Hindlimb muscle (tissue), 1 donor: Measurements from ENCODE around the gene ADAMTS2. TPM values are rescaled to one million over a fixed set of nuclear protein-coding genes. Genes with fewer than 3 reads are reported as not detected.

ENCODE experiments used
- DNase-seq: peaks from one replicate; pipeline ENCODE4 v3.0.0-alpha.2; 2013
- polyA plus RNA-seq: library from polyadenylated mRNA; unstranded; fragments of 120-200 nt; gene quantifications from one replicate; pipeline ENCODE4 v1.2.1, GENCODE V29; 2013; ENCODE audit not compliant: insufficient read length

Gene ADAMTS2
- polyA plus RNA-seq, 1 donor = 29.7 TPM

- DNase-seq = no peak
Measured at GRCh38 chr5:179154346-179154990, 190.8 kb downstream of the ADAMTS2 start.

GRCh38 chr5:179153921-179154345, 191.3 kb downstream of the ADAMTS2 start:
- DNase-seq = no peak

DNA sequence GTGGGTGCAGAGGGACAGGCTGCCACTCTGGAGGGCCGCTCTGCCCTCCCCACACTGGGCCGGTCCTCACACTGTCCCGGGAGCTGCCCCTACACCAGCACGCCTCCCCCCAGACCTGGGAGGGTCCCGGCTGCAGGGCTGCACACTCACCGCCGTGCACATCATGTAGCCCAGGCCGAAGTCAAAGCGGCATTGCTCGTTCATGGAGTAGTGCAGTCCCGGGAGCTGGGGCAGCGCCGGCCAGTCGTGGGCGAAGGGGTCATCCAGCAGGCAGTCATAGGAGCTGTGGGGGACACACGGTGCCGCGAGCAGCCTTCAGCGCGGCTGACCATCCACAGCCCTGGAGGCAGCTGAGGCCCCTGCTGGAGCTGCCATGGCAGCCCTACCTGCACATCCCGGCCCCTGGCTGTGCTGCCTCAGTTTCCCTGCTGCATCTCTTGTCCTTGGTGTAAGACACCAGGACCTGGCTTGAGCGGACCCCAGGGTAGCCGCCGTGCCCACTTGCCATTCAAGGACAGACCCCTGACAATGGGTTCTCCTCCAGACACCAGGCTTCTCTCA, 191.8 kb downstream of the ADAMTS2 start:
- DNase-seq = no peak

GRCh38 chr5:179152941-179153340, 192.3 kb downstream of the ADAMTS2 start:
- DNase-seq = no peak

DNA sequence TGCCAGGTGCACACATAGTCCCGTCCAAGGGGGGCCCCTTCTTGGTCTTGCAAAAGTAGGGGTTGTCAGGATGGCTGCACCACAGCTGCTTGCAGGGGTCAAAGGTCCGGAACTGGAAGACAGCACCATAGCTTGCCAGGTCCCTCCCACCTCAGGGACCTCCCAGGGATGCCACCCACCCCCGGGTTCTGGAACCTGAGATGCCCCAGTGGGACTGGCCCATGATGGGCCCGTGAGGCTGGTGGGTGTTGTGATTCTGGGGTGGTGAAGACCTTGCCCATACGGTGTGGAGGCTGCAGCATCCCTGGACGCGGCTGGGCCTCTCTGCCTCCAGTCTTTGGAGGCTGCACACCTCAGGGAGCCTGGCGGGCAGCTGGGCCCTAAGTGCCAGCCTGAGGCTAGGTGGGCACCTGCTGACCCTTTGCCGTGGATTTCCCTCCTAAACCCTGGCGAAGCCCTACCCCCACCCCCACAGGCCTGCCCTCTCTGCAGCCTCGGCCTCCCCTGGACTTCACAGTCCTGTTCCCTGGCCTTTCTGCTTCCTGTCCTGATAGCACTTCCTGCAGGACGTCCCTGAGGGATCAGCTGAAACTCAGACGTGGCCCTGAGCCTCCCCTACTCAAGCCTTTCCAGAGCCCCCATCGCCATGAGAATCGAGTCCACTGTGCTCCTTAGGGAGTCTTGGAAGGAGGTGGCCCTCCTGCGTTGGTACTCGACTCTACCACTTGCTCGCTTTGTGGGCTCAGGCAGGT, 192.9 kb downstream of the ADAMTS2 start:
- DNase-seq = no peak

GRCh38 chr5:179151286-179152118, 193.8 kb downstream of the ADAMTS2 start:
- DNase-seq = no peak

GRCh38 chr5:179150011-179150410, 195.2 kb downstream of the ADAMTS2 start:
- DNase-seq = no peak

DNA sequence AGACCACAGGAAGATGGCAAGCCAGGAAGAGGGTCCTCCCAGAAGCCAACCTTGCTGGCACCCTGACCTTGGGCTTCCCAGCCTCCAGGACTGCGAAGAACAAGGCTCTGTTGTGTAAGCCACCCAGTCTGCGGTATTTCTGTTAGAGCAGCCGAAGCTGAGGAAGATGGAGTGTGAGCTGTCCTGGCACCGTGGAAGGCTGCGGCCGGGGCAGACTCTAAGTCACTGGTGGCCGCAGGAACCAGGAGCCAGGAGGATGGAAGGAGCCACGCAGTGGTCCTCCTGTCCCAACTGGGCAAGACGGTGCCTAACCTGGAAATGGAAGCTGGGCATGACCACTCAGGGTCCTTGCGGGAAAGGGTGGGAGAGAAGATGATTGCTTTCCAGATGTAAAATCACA, 196.0 kb downstream of the ADAMTS2 start:
- no peak for DNase-seq

GRCh38 chr5:179148703-179149170, 196.5 kb downstream of the ADAMTS2 start:
- DNase-seq = no peak

GRCh38 chr5:179147991-179148702, 197.1 kb downstream of the ADAMTS2 start:
- DNase-seq = no peak

DNA sequence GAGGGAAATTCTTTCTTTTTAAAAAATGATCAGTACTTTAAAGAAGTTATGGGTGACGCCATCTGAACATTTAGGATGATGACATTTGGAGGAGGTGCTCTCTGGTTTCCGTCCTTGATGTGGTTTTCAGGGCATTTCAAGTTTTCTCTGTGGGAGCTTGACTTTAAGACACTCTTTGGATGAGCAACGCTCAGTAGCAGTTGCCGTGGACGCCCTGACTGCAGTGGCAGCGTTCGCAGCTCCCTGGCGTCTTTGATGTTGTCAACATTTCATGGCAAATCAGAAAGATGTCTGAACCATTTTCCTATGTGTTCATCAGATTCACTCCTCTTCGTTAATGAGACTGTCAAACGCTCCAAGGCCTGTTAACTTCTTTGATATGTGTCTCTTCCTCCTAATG, 199.0 kb downstream of the ADAMTS2 start:
- no peak for DNase-seq

- no peak for DNase-seq
Measured at GRCh38 chr5:179143446-179143845, 201.8 kb downstream of the ADAMTS2 start.

GRCh38 chr5:179142434-179143198, 202.6 kb downstream of the ADAMTS2 start:
- no peak for DNase-seq

- DNase-seq = no peak
Measured at GRCh38 chr5:179141867-179142266, 203.4 kb downstream of the ADAMTS2 start.

- DNase-seq = no peak
Measured at GRCh38 chr5:179140293-179140692, 205.0 kb downstream of the ADAMTS2 start.

DNA sequence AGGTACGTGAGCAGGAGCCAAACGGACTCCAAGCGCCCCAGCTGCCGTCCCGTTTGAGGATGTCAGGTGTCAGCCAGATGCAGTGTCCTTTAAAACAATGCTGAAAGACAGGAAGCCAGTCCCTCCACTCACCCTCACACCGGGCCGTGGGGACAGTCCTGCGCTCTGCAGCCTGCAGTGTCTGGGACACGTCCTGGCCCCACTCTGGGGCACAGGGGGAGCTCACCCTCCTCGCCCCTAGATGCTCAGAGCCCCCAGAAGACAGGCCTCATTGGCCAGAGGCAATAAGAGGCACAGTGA, 205.4 kb downstream of the ADAMTS2 start:
- DNase-seq = no peak

DNA sequence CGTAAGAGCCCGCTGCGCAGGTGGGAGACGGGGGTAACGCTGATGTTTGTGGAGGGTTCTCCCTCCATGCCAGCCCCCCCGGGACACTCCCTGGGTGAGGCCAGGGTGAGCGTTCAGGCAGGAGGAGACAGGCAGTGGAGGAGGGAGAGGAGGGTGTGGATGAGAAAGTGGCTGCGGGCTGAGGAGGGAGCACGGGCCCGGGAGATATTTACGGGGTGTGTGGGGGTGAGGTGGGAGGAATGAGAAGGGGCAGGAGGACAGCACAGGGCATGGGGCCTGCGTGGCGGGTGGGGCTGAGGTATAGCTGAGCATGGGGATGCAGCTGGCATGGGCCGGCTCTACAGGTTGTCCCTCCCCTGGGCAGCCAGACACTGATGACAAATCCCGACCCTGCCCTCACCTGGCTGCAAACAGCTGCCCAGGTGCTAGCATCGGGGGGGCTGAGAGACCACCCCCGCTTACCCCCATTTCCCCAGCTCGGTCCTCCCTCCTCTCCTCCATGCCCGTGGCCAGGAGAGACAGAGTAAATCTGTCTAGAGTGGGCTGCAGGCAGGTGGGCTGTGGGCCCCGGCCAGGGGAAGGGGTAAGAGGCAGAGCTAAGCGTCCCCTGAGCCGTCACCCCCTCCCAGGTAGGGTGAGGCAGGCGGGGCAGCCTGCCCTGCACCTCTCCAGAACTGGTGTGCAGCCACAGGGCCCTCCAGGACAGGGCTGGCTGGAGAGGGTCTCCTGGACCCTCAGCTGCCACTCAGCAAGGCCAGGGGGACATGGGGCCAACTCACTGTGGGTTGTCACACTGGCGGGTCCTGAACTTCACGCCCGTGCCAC, 205.9 kb downstream of the ADAMTS2 start:
- no peak for DNase-seq

GRCh38 chr5:179138568-179138925, 206.7 kb downstream of the ADAMTS2 start:
- no peak for DNase-seq

GRCh38 chr5:179137643-179138567, 207.4 kb downstream of the ADAMTS2 start:
- no peak for DNase-seq
